Ascending aorta (tissue), 2 donors: ENCODE data around the gene COL12A1. TPM values are rescaled to one million over a fixed set of nuclear protein-coding genes. Genes with fewer than 3 reads are reported as not detected.

ENCODE experiments used
- DNase-seq, 2 donors: peaks; one replicate each; pipeline ENCODE4 v3.0.0-alpha.2; 2019; ENCODE audit warnings: low spot score in 2 of 2
- H3K27ac ChIP-seq, 2 donors: fragments of 200-600 bp; sonication (generic); one replicate each; pipeline ENCODE4 v1.5.1; 2016 to 2017; ENCODE audit warnings: mild to moderate bottlenecking in 1 of 2
- H3K27me3 ChIP-seq: fragments of 200-600 bp; sonication (generic); one replicate; pipeline ENCODE4 v1.5.1; 2017
- H3K36me3 ChIP-seq, 2 donors: fragments of 200-600 bp; sonication (generic); one replicate each; pipeline ENCODE4 v1.5.1; 2016
- H3K4me1 ChIP-seq, 2 donors: fragments of 200-600 bp; sonication (generic); one replicate each; pipeline ENCODE4 v1.5.1; 2016 to 2017; ENCODE audit warnings: mild to moderate bottlenecking in 1 of 2
- H3K4me3 ChIP-seq, 2 donors: fragments of 200-600 bp; sonication (generic); one replicate each; pipeline ENCODE4 v1.5.1; 2016 to 2017; ENCODE audit warnings: mild to moderate bottlenecking in 1 of 2
- H3K9me3 ChIP-seq, 2 donors: fragments of 200-600 bp; sonication (generic); one replicate each; pipeline ENCODE4 v1.5.1; 2016
- intact Hi-C: fragments of 100-400 bp; cut with DNase I; formaldehyde crosslinking; loops from one replicate; pipeline ENCODE4 v1.15.1; 2023
- total RNA-seq: library from RNA; depleted of rRNA; stranded (reverse); fragments of >200 nt; gene quantifications from one replicate; pipeline ENCODE4 v1.1.0, GENCODE V29; 2016
- TF ChIP-seq, protein P1 (sequence below), 3 experiments: fragments of 200-600 bp in 2 of 3; fragments of 450-650 bp in 1 of 3; sonication (generic) in 2 of 3; IDR thresholded peaks; one replicate each; pipeline ENCODE4 v1.5.1; 2016 to 2019; ENCODE audit warnings: antibody characterized with exemption in 3 of 3, mild to moderate bottlenecking in 1 of 3, moderate library complexity in 1 of 3

The COL12A1 gene
- total RNA-seq, 1 donor from 2014 or later, result 140 TPM

DNA sequence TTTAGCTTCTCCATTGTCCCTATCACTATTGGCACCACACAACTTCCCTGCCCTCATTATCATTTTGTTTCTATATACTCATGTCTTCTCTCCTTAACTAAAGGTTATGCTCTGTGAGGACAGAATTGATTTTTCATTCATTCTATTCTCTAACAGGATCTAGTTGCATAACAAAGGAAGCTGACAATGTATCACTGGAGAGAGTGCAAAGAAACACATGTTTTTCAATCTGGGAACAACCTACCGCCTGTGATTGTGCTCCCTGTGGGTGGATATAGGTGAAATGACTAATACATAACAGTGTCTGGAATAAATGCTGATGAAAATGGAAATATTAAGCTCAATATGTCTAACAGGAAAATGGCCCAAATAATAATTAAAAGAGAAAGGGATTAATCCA, 56.6 kb downstream of the COL12A1 start:
- Histone ChIP-seq H3K4me1 (peaks cover 0 to 5% of the 10 kb centered on the region in 2 donors), H3K36me3 (peaks cover 0 to 49% of the 10 kb centered on the region in 2 donors), H3K27ac (no peak overlapping the region), H3K27me3 (no peaks in the 10 kb centered on the region), H3K9me3 (no peaks in the 10 kb centered on the region), H3K4me3 (no peak overlapping the region)
- no peak for DNase-seq
- intact Hi-C loops, result no loop called here
- TF ChIP-seq, protein P1, sequence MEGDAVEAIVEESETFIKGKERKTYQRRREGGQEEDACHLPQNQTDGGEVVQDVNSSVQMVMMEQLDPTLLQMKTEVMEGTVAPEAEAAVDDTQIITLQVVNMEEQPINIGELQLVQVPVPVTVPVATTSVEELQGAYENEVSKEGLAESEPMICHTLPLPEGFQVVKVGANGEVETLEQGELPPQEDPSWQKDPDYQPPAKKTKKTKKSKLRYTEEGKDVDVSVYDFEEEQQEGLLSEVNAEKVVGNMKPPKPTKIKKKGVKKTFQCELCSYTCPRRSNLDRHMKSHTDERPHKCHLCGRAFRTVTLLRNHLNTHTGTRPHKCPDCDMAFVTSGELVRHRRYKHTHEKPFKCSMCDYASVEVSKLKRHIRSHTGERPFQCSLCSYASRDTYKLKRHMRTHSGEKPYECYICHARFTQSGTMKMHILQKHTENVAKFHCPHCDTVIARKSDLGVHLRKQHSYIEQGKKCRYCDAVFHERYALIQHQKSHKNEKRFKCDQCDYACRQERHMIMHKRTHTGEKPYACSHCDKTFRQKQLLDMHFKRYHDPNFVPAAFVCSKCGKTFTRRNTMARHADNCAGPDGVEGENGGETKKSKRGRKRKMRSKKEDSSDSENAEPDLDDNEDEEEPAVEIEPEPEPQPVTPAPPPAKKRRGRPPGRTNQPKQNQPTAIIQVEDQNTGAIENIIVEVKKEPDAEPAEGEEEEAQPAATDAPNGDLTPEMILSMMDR (IDR thresholded peaks at IDR 0.05), result no peak

DNA sequence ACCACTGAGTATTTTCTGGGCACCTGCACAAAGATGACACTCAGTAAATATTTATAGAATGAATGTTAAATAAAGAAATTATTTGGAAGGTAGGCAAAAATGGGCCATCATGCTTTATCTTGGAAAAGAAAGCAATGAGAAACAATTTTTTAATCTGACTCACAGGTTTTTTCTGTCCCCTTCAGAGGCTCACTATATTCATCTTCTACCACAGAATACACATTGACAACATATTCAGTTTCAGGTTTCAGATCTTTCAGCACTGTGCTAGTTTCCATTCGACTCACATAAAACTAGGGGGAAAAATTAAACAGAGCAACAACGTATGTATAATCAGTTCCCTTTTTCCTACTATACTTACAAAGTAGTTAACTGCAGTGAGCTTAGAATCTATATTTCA, 58.3 kb downstream of the COL12A1 start:
- Histone ChIP-seq H3K36me3 (peaks cover 0 to 52% of the 10 kb centered on the region in 2 donors), H3K4me1 (peaks cover 0 to 5% of the 10 kb centered on the region in 2 donors), H3K27me3 (no peaks in the 10 kb centered on the region), H3K4me3 (no peak overlapping the region), H3K27ac (no peak overlapping the region), H3K9me3 (no peaks in the 10 kb centered on the region)
- intact Hi-C loops, result no loop called here
- TF ChIP-seq, protein P1 (IDR thresholded peaks at IDR 0.05), result no peak
- no peak for DNase-seq

GRCh38 chr6:75145976-75146375, 59.9 kb downstream of the COL12A1 start:
- intact Hi-C loops, result no loop called here
- no peak overlapping the region for H3K4me3 ChIP-seq
- peaks cover 0 to 54% of the 10 kb centered on the region in 2 donors for H3K36me3 ChIP-seq
- no peaks in the 10 kb centered on the region for H3K27me3 ChIP-seq
- TF ChIP-seq, protein P1 (IDR thresholded peaks at IDR 0.05), result no peak
- DNase-seq, result no peak
- H3K27ac ChIP-seq, result no peak overlapping the region
- H3K4me1 ChIP-seq, result peaks cover 0 to 5% of the 10 kb centered on the region in 2 donors
- H3K9me3 ChIP-seq, result no peaks in the 10 kb centered on the region

- Histone ChIP-seq H3K4me3 (no peak overlapping the region), H3K27ac (no peak overlapping the region), H3K36me3 (peaks cover 0 to 55% of the 10 kb centered on the region in 2 donors), H3K4me1 (peaks cover 0 to 5% of the 10 kb centered on the region in 2 donors), H3K27me3 (no peaks in the 10 kb centered on the region), H3K9me3 (no peaks in the 10 kb centered on the region)
- DNase-seq, result no peak
- intact Hi-C loops, result no loop called here
- TF ChIP-seq, protein P1 (IDR thresholded peaks at IDR 0.05), result no peak
Observed at GRCh38 chr6:75145211-75145610, 60.6 kb downstream of the COL12A1 start.

- Histone ChIP-seq H3K9me3 (no peaks in the 10 kb centered on the region), H3K27me3 (no peaks in the 10 kb centered on the region), H3K27ac (no peak overlapping the region), H3K4me3 (no peak overlapping the region), H3K36me3 (peaks cover 0 to 62% of the 10 kb centered on the region in 2 donors), H3K4me1 (peaks cover 0 to under 1% of the 10 kb centered on the region in 2 donors)
- DNase-seq, result no peak
- TF ChIP-seq, protein P1 (IDR thresholded peaks at IDR 0.05), result no peak
- intact Hi-C loops, result no loop called here
Observed at GRCh38 chr6:75144386-75144785, 61.5 kb downstream of the COL12A1 start.

DNA sequence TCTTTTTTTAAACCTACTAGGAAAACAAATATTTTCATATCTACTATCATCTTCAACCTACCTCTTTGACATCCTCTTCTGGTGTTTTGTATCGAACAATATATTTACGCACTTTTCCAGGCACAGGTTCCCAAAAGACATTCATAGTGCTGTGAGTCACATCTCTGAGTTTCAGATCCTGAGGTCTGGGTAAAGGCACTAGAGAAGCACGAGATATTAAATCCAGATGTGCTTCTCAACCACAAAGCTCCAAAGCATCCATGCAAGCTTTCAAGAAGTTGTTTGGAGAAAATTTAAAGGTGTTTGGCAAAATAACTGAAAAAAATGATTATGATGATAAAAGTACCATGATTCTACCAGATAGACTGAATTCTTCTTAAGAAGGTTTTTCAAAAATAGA, 62.7 kb downstream of the COL12A1 start:
- intact Hi-C loops, result no loop called here
- TF ChIP-seq, protein P1 (IDR thresholded peaks at IDR 0.05), result no peak
- Histone ChIP-seq H3K9me3 (no peaks in the 10 kb centered on the region), H3K4me3 (no peak overlapping the region), H3K36me3 (peaks cover 0 to 66% of the 10 kb centered on the region in 2 donors), H3K27ac (no peak overlapping the region), H3K27me3 (no peaks in the 10 kb centered on the region), H3K4me1 (no peaks in the 10 kb centered on the region)
- no peak for DNase-seq
